ENCODE data around the gene ST3GAL4. TPM values are rescaled to one million over a fixed set of nuclear protein-coding genes. Genes with fewer than 3 reads are reported as not detected.
A peak's percentile ranks its signal among the peaks of the same experiment; 100 is the strongest.
"Not testable (repeated sequence)": the region's sequence is repeated elsewhere in the genome, so short reads cannot be mapped to it uniquely, and the experiment has no call there.

ST3GAL4 gene
- total RNA-seq, 1 experiment from 2014 or later, result 46.2 TPM

- Histone ChIP-seq H3K9me3 (ENCODE audit: insufficient read depth, low read depth) (no peaks in the 10 kb centered on the region), H3K27ac (peak overlapping the region; percentile 29; the same call in 1 of the 2 replicates), H3K4me2 (no peak overlapping the region), H3K9me2 (ENCODE audit: insufficient read depth) (no peaks in the 10 kb centered on the region), H3K79me2 (ENCODE audit: low read depth) (peaks cover 79% of the 10 kb centered on the region), H3K4me1 (replicated peaks; ENCODE audit: insufficient read depth) (peaks cover 83% of the 10 kb centered on the region), H4K20me1 (ENCODE audit: insufficient read depth) (0 out of 2 replicates have a peak, but pooled peaks cover 2% of the 10 kb centered on the region), H3F3A (ENCODE audit: insufficient read depth, low read depth) (peaks cover 14% of the 10 kb centered on the region; the same call in 1 of the 2 replicates), H2AFZ (no peak overlapping the region), H3K4me3 (no peak overlapping the region), H3K27me3 (ENCODE audit: insufficient read depth, low read depth) (no peaks in the 10 kb centered on the region), H3K36me3 (ENCODE audit: low read depth) (no peaks in the 10 kb centered on the region)
- no peak for TF ChIP-seq EZH2 (IDR thresholded peaks at IDR 0.05; ENCODE audit: low read depth)
- CTCF ChIA-PET, result no interaction called here
- no TSS peak for BruUV-seq (replicated peaks)
- intact Hi-C loops (cut with micrococcal nuclease; ENCODE audit: unreplicated experiment), result loop anchor here (2.0 kb wide), 1 partner anchor 19 kb away; no protein-coding TSS in a partner anchor
- POLR2A ChIA-PET (ENCODE audit: unreplicated experiment), result interaction anchor here (0.6 kb wide), 1 partner anchor 205 kb away, joined by 3 read pairs; no protein-coding TSS in a partner anchor
- peak in 1 of 2 experiments; percentile 20 for DNase-seq
Measured at GRCh38 chr11:126363706-126364248, 8.3 kb downstream of the ST3GAL4 start.

- Histone ChIP-seq H3K27ac (0 out of 2 replicates have a peak overlapping the region, but pooled peaks have one; percentile 19), H3F3A (ENCODE audit: insufficient read depth, low read depth) (peaks cover 12% of the 10 kb centered on the region; the same call in 1 of the 2 replicates), H3K4me2 (peak overlapping the region; percentile 40; the same call in 1 of the 2 replicates), H3K4me1 (replicated peaks; ENCODE audit: insufficient read depth) (peaks cover 76% of the 10 kb centered on the region), H3K79me2 (ENCODE audit: low read depth) (peaks cover 79% of the 10 kb centered on the region)
- POLR2A ChIA-PET (ENCODE audit: unreplicated experiment); H3K27me3 ChIP-seq (ENCODE audit: insufficient read depth, low read depth); H3K4me3 ChIP-seq; DNase-seq; H3K9me3 ChIP-seq (ENCODE audit: insufficient read depth, low read depth); H4K20me1 ChIP-seq (ENCODE audit: insufficient read depth); BruUV-seq (replicated peaks); CTCF ChIA-PET; H2AFZ ChIP-seq; H3K36me3 ChIP-seq (ENCODE audit: low read depth); H3K9me2 ChIP-seq (ENCODE audit: insufficient read depth): not testable (repeated sequence)
- intact Hi-C loops (cut with micrococcal nuclease; ENCODE audit: unreplicated experiment), result loop anchor here (2.0 to 5.0 kb wide), 2 partner anchors 18 to 52 kb away; no protein-coding TSS in a partner anchor
Measured at GRCh38 chr11:126364735-126365134, 9.2 kb downstream of the ST3GAL4 start.

- peak overlapping the region; percentile 41 for H3K27ac ChIP-seq
- intact Hi-C loops (cut with micrococcal nuclease; ENCODE audit: unreplicated experiment), result loop anchor here (2.0 to 5.0 kb wide), 2 partner anchors 17 to 53 kb away; no protein-coding TSS in a partner anchor
- not testable (repeated sequence) for H4K20me1 ChIP-seq (ENCODE audit: insufficient read depth); H3K27me3 ChIP-seq (ENCODE audit: insufficient read depth, low read depth); H3F3A ChIP-seq (ENCODE audit: insufficient read depth, low read depth); H3K36me3 ChIP-seq (ENCODE audit: low read depth); H3K4me3 ChIP-seq; H2AFZ ChIP-seq; H3K9me2 ChIP-seq (ENCODE audit: insufficient read depth); BruUV-seq (replicated peaks); H3K9me3 ChIP-seq (ENCODE audit: insufficient read depth, low read depth)
- CTCF ChIA-PET, result interaction anchor here (0.6 kb wide), 1 partner anchor 9 kb away, joined by 6 read pairs; no protein-coding TSS in a partner anchor
- peaks cover 79% of the 10 kb centered on the region for H3K79me2 ChIP-seq (ENCODE audit: low read depth)
- POLR2A ChIA-PET (ENCODE audit: unreplicated experiment), result interaction anchor here (0.7 kb wide), 1 partner anchor 722 kb away, joined by 3 read pairs; no protein-coding TSS in a partner anchor
- peak overlapping the region; percentile 70 for H3K4me2 ChIP-seq
- DNase-seq, result peak; percentile 82 to 88
- peaks cover 68% of the 10 kb centered on the region for H3K4me1 ChIP-seq (replicated peaks; ENCODE audit: insufficient read depth)
Measured at GRCh38 chr11:126365508-126365907, 10.0 kb downstream of the ST3GAL4 start.

GRCh38 chr11:126366064-126366822, 10.8 kb downstream of the ST3GAL4 start:
- Histone ChIP-seq H3K4me2 (peak overlapping the region; percentile 70), H3K27ac (peak overlapping the region; percentile 41), H3K9me2 (ENCODE audit: insufficient read depth) (no peaks in the 10 kb centered on the region), H3K4me1 (replicated peaks; ENCODE audit: insufficient read depth) (peaks cover 61% of the 10 kb centered on the region), H3K79me2 (ENCODE audit: low read depth) (peaks cover 79% of the 10 kb centered on the region), H3K36me3 (ENCODE audit: low read depth) (no peaks in the 10 kb centered on the region), H3K9me3 (ENCODE audit: insufficient read depth, low read depth) (no peaks in the 10 kb centered on the region), H3K27me3 (ENCODE audit: insufficient read depth, low read depth) (no peaks in the 10 kb centered on the region), H2AFZ (no peak overlapping the region), H4K20me1 (ENCODE audit: insufficient read depth) (0 out of 2 replicates have a peak, but pooled peaks cover 2% of the 10 kb centered on the region), H3F3A (ENCODE audit: insufficient read depth, low read depth) (no peaks in the 10 kb centered on the region), H3K4me3 (no peak overlapping the region)
- BruUV-seq (replicated peaks), result no TSS peak
- CTCF ChIA-PET, result interaction anchor here (0.6 kb wide), 1 partner anchor 8 kb away, joined by 6 read pairs; no protein-coding TSS in a partner anchor
- POLR2A ChIA-PET (ENCODE audit: unreplicated experiment), result interaction anchor here (0.7 kb wide), 1 partner anchor 721 kb away, joined by 3 read pairs; no protein-coding TSS in a partner anchor
- intact Hi-C loops (cut with micrococcal nuclease; ENCODE audit: unreplicated experiment), result loop anchor here (5.0 kb wide), 1 partner anchor 54 kb away; no protein-coding TSS in a partner anchor
- DNase-seq, result peak in 1 of 2 experiments; percentile 25
- TF ChIP-seq EZH2 (IDR thresholded peaks at IDR 0.05; ENCODE audit: low read depth) (no peak), CTCF (conservative IDR thresholded peaks at IDR 0.05) (no peak)

GRCh38 chr11:126366823-126367654, 11.6 kb downstream of the ST3GAL4 start:
- H3K9me3 ChIP-seq (ENCODE audit: insufficient read depth, low read depth); H3K27me3 ChIP-seq (ENCODE audit: insufficient read depth, low read depth); BruUV-seq (replicated peaks); H3K9me2 ChIP-seq (ENCODE audit: insufficient read depth); H3F3A ChIP-seq (ENCODE audit: insufficient read depth, low read depth); CTCF ChIA-PET; H3K36me3 ChIP-seq (ENCODE audit: low read depth); H4K20me1 ChIP-seq (ENCODE audit: insufficient read depth); H3K27ac ChIP-seq; POLR2A ChIA-PET (ENCODE audit: unreplicated experiment); H3K4me3 ChIP-seq; H2AFZ ChIP-seq: not testable (repeated sequence)
- Histone ChIP-seq H3K4me2 (peak overlapping the region; percentile 70; the same call in 1 of the 2 replicates), H3K79me2 (ENCODE audit: low read depth) (peaks cover 80% of the 10 kb centered on the region), H3K4me1 (replicated peaks; ENCODE audit: insufficient read depth) (peaks cover 59% of the 10 kb centered on the region)
- peak; percentile 26 to 61 for DNase-seq
- intact Hi-C loops (cut with micrococcal nuclease; ENCODE audit: unreplicated experiment), result loop anchor here (5.0 kb wide), 1 partner anchor 55 kb away; no protein-coding TSS in a partner anchor

Measured in PC-9 (cell line).